HepG2 (cell line): ENCODE measurements around the gene LRFN2. TPM values are rescaled to one million over a fixed set of nuclear protein-coding genes. Genes with fewer than 3 reads are reported as not detected.

ENCODE experiments used
- ATAC-seq: fragments of 200-7000 bp; cut with Tn5 transposase; 3 replicates; pipeline ENCODE4 v1.9.1; 2020; ENCODE audit warnings: mild to moderate bottlenecking, moderate library complexity
- BruUV-seq: library from RNA; stranded (reverse); fragments of 400-500 nt; replicated peaks from 2 replicates; lab custom pipeline; 2021; lab: Mats Ljungman, UMichigan
- CTCF ChIA-PET: fragments of 300-600 bp; formaldehyde crosslinking; extraction: SDS; loops from one replicate; lab custom pipeline; 2021; ENCODE audit warnings: low total read pairs, inconsistent platforms, low intra/inter-chr PET ratio; lab: Yijun Ruan, JAX
- POLR2A ChIA-PET: fragments of 350-600 bp; sonication (Branson Sonifier 250); formaldehyde crosslinking; loops from one replicate; lab custom pipeline; 2020; ENCODE audit warnings: antibody characterized with exemption, inconsistent platforms; lab: Yijun Ruan, JAX
- DNase-seq: peaks from one replicate; pipeline ENCODE4 v3.0.0-alpha.2; 2015; ENCODE audit warnings: low spot score
- FAIRE-seq: peaks from 3 replicates; lab custom pipeline; 2011; peaks lifted over from hg19 to GRCh38; lab: Jason Lieb, UNC
- H2AFZ ChIP-seq: one replicate; pipeline ENCODE4 v1.6.1; 2011; ENCODE audit warnings: low read length, inconsistent platforms
- H3K27ac ChIP-seq: fragments of 300-600 bp; 3 replicates; pipeline ENCODE4 v1.8.0; 2011; ENCODE audit warnings: mixed run types, mild to moderate bottlenecking, mixed read lengths, low read length, inconsistent platforms; ENCODE audit not compliant: insufficient read depth; ENCODE audit errors: extremely low read length
- H3K27me3 ChIP-seq, 2 experiments: fragments of 200-600 bp in 1 of 2; 2 replicates in 1 of 2; 3 replicates in 1 of 2; pipeline versions ENCODE4 v1.6.0 to v1.8.0; 2011; ENCODE audit warnings: low read length in 2 of 2, mild to moderate bottlenecking in 2 of 2, moderate library complexity in 2 of 2, inconsistent platforms in 1 of 2; ENCODE audit not compliant: insufficient read depth in 2 of 2, control insufficient read depth in 1 of 2
- H3K36me3 ChIP-seq, 2 experiments: fragments of 200-600 bp in 1 of 2; replicated peaks in 1 of 2; 2 replicates in 1 of 2; 3 replicates in 1 of 2; pipeline versions ENCODE4 v1.5.1 to v1.8.0; 2011; ENCODE audit warnings: low read length in 2 of 2, inconsistent platforms in 1 of 2; ENCODE audit not compliant: insufficient read depth in 2 of 2, control insufficient read depth in 1 of 2
- H3K4me1 ChIP-seq: 2 replicates; pipeline ENCODE4 v1.5.1; 2012; ENCODE audit warnings: low read length, inconsistent platforms; ENCODE audit not compliant: insufficient read depth
- H3K4me2 ChIP-seq: 2 replicates; pipeline ENCODE4 v1.6.0; 2011; ENCODE audit warnings: low read depth, low read length, inconsistent platforms
- H3K4me3 ChIP-seq, 3 experiments: fragments of 200-600 bp in 1 of 3; sonication (generic), shearing (Covaris generic) in 1 of 3; replicated peaks in 1 of 3; 2 replicates each; pipeline ENCODE4 v1.5.1; 2011 to 2016; ENCODE audit warnings: low read length in 3 of 3, inconsistent platforms in 2 of 3, low read depth in 2 of 3, mild to moderate bottlenecking in 2 of 3, control low read depth in 1 of 3, mixed read lengths in 1 of 3; ENCODE audit not compliant: insufficient read depth in 1 of 3
- H3K79me2 ChIP-seq: one replicate; pipeline ENCODE4 v1.6.1; 2011; ENCODE audit warnings: low read length, inconsistent platforms; ENCODE audit not compliant: insufficient read depth
- H3K9ac ChIP-seq: 2 replicates; pipeline ENCODE4 v1.6.0; 2011; ENCODE audit warnings: mild to moderate bottlenecking, low read depth, low read length, inconsistent platforms; ENCODE audit not compliant: insufficient read depth
- H3K9me3 ChIP-seq: 2 replicates; pipeline ENCODE4 v1.5.1; 2012; ENCODE audit warnings: mild to moderate bottlenecking, low read length
- H4K20me1 ChIP-seq: 2 replicates; pipeline ENCODE4 v1.6.0; 2011; ENCODE audit warnings: inconsistent platforms, mild to moderate bottlenecking, low read length, moderate library complexity; ENCODE audit not compliant: insufficient read depth
- FOXO1 ChIP-seq: sonication (generic); formaldehyde crosslinking; IDR thresholded peaks from 2 replicates; pipeline ENCODE4 v1.4.0; 2020; ENCODE audit warnings: missing genetic modification reagents
- FOXP4 ChIP-seq: sonication (generic); formaldehyde crosslinking; IDR thresholded peaks from 2 replicates; pipeline ENCODE4 v1.4.0; 2020; ENCODE audit warnings: missing genetic modification reagents
- HMG20A ChIP-seq: IDR thresholded peaks from 2 replicates; pipeline ENCODE4 v1.6.1; 2016; ENCODE audit warnings: borderline replicate concordance
- POLR2A ChIP-seq, 2 experiments: IDR thresholded peaks; 2 replicates each; pipeline ENCODE4 v1.6.1; 2011; ENCODE audit warnings: low read depth in 2 of 2, low read length in 2 of 2, mild to moderate bottlenecking in 1 of 2, moderate library complexity in 1 of 2; ENCODE audit not compliant: insufficient read depth in 1 of 2
- REST ChIP-seq, 2 experiments: IDR thresholded peaks; 2 replicates each; pipeline ENCODE4 v1.6.1; 2011 to 2012; ENCODE audit warnings: low read length in 2 of 2, borderline replicate concordance in 1 of 2, low read depth in 1 of 2, mild to moderate bottlenecking in 1 of 2, moderate library complexity in 1 of 2
- SIX1 ChIP-seq: sonication (generic); formaldehyde crosslinking; IDR thresholded peaks from 2 replicates; pipeline ENCODE4 v1.4.0; 2020; ENCODE audit warnings: missing genetic modification reagents, borderline replicate concordance
- TFDP1 ChIP-seq: IDR thresholded peaks from 2 replicates; pipeline ENCODE4 v1.6.1; 2016; ENCODE audit warnings: missing compliant biosample characterization, missing genetic modification reagents, borderline replicate concordance
- ZFX ChIP-seq: sonication (generic); formaldehyde crosslinking; IDR thresholded peaks from 2 replicates; pipeline ENCODE4 v1.4.0; 2020; ENCODE audit warnings: mild to moderate bottlenecking, low read depth, missing genetic modification reagents, moderate library complexity
- ZNF773 ChIP-seq: sonication (generic); formaldehyde crosslinking; IDR thresholded peaks from 2 replicates; pipeline ENCODE4 v1.4.0; 2020; ENCODE audit warnings: missing genetic modification reagents, borderline replicate concordance
- ZNF776 ChIP-seq: sonication (generic); formaldehyde crosslinking; IDR thresholded peaks from 2 replicates; pipeline ENCODE4 v1.4.0; 2020; ENCODE audit warnings: mild to moderate bottlenecking, missing genetic modification reagents
- ZNF790 ChIP-seq: sonication (generic); formaldehyde crosslinking; IDR thresholded peaks from 2 replicates; pipeline ENCODE4 v1.8.0; 2022; ENCODE audit warnings: missing genetic modification reagents, mild to moderate bottlenecking, borderline replicate concordance
- ZNF883 ChIP-seq: sonication (generic); formaldehyde crosslinking; IDR thresholded peaks from 2 replicates; pipeline ENCODE4 v1.5.1; 2020; ENCODE audit warnings: mild to moderate bottlenecking, missing genetic modification reagents; ENCODE audit errors: not compliant biosample characterization
- WGBS: methylation state at CpG from one replicate; pipeline ENCODE4 v1.1.6; 2017; ENCODE audit warnings: low lambda C conversion rate; 5-methylcytosine and 5-hydroxymethylcytosine counted together
- in situ Hi-C: cut with HindIII; loops from 2 replicates; pipeline ENCODE4 v1.10.0; 2017; ENCODE audit warnings: low pct_unique_long_range_greater_than_20kb; ENCODE audit not compliant: extremely low pct_ligation_motif_present
- intact Hi-C: fragments of 100-400 bp; cut with micrococcal nuclease; formaldehyde crosslinking; loops from one replicate; pipeline ENCODE4 v1.10.0; 2022; ENCODE audit not compliant: unreplicated experiment
- polyA plus RNA-seq, 8 experiments: library from polyadenylated mRNA; depleted of rRNA in 3 of 8; stranded (reverse) in 7 of 8; unstranded in 1 of 8; fragments of >200 nt; fragmentation: Illumina TruSeq in 4 of 8; extraction: Trizol in 4 of 8; gene quantifications; 2 replicates each; pipeline versions ENCODE4 v1.2.1 to v1.2.3, GENCODE V29; 2011 to 2016; ENCODE audit warnings: low read depth in 4 of 8, missing spikeins in 1 of 8, mixed read lengths in 1 of 8; ENCODE audit not compliant: insufficient read depth in 1 of 8
- total RNA-seq, 5 experiments: library from RNA; depleted of rRNA; stranded (reverse); fragments of >200 nt; fragmentation: Illumina TruSeq; extraction: Trizol; gene quantifications; 2 replicates each; pipeline ENCODE4 v1.2.3, GENCODE V29; 2016; ENCODE audit warnings: low read depth in 1 of 5

The LRFN2 gene
- total and polyA plus RNA-seq, 2 of the 13 experiments (the other 11 are each of a cell fraction or from before 2014, with no cell fraction given), result not detected

- no peak for TF ChIP-seq ZNF883 (CRISPR knock-in tag)
Observed at GRCh38 chr6:40456390-40457013, 130.7 kb downstream of the LRFN2 start (continued).

GRCh38 chr6:40455686-40456389 lies 131.3 kb downstream of the LRFN2 start:
- no peak overlapping the region for H3K27ac ChIP-seq
- H3K4me3 ChIP-seq, result no peak overlapping the region
- POLR2A ChIA-PET, result no interaction called here
- DNase-seq, result no peak
- no peaks in the 10 kb centered on the region for H4K20me1 ChIP-seq
- in situ Hi-C loops, result no loop called here
- ATAC-seq, result no peak
- H3K36me3 ChIP-seq, result no peaks in the 10 kb centered on the region
- H3K4me1 ChIP-seq, result no peaks in the 10 kb centered on the region
- H3K9ac ChIP-seq, result no peak overlapping the region
- intact Hi-C loops, result no loop called here
- no peak for FAIRE-seq
- no TSS peak for BruUV-seq
- WGBS, result 6% methylated on average over 1 of the region's 1 CpG
- H3K79me2 ChIP-seq, result no peaks in the 10 kb centered on the region
- H3K9me3 ChIP-seq, result no peaks in the 10 kb centered on the region
- TF ChIP-seq REST (IDR thresholded peaks at IDR 0.05; ENCODE audit: borderline replicate concordance in 1 of 2, low read depth in 1 of 2, low read length in 2 of 2) (no peak), POLR2A (IDR thresholded peaks at IDR 0.05; ENCODE audit: insufficient read depth in 1 of 2, low read depth in 2 of 2, low read length in 2 of 2) (no peak), FOXO1 (CRISPR knock-in tag) (no peak), FOXP4 (CRISPR knock-in tag) (no peak), SIX1 (no peak), ZNF773 (no peak), ZNF776 (CRISPR knock-in tag) (no peak), TFDP1 (CRISPR knock-in tag) (no peak), ZFX (no peak), HMG20A (CRISPR knock-in tag) (no peak), ZNF790 (CRISPR knock-in tag) (no peak)
- CTCF ChIA-PET, result no interaction called here
- no peaks in the 10 kb centered on the region for H3K27me3 ChIP-seq
- H3K4me2 ChIP-seq, result no peak overlapping the region
- H2AFZ ChIP-seq, result no peak overlapping the region
